Sigmoid colon (tissue), 4 donors: ENCODE measurements around the gene ACADSB.

Experiments used
- CTCF ChIP-seq, 4 experiments: fragments of 450-650 bp in 3 of 4; fragments of 200-600 bp in 1 of 4; IDR thresholded peaks; one replicate each; pipeline ENCODE4 v1.5.1; 2016 to 2019; ENCODE audit warnings: antibody characterized with exemption in 4 of 4, mild to moderate bottlenecking in 3 of 4, moderate library complexity in 2 of 4
- EP300 ChIP-seq, 4 donors: sonication (generic); formaldehyde crosslinking; IDR thresholded peaks; one replicate each; pipeline ENCODE4 v1.6.1; 2017; ENCODE audit warnings: antibody characterized with exemption in 4 of 4
- POLR2A ChIP-seq, 2 donors: fragments of 450-650 bp; IDR thresholded peaks; one replicate each; pipeline ENCODE4 v1.6.1; 2016; ENCODE audit warnings: antibody characterized with exemption in 2 of 2, mild to moderate bottlenecking in 2 of 2, moderate library complexity in 2 of 2
- POLR2AphosphoS5 ChIP-seq, 4 donors: sonication (generic); formaldehyde crosslinking; IDR thresholded peaks; one replicate each; pipeline ENCODE4 v1.6.1; 2017; ENCODE audit warnings: antibody characterized with exemption in 4 of 4

- no peak for TF ChIP-seq CTCF (IDR thresholded peaks at IDR 0.05)
- no peak for TF ChIP-seq EP300 (IDR thresholded peaks at IDR 0.05)
- TF ChIP-seq POLR2A (IDR thresholded peaks at IDR 0.05) = no peak
- TF ChIP-seq POLR2AphosphoS5 (IDR thresholded peaks at IDR 0.05) = no peak
Measured at GRCh38 chr10:123100030-123100762, 91.4 kb downstream of the ACADSB start.
